ENCODE measurements around the gene NOS3. TPM values are rescaled to one million over a fixed set of nuclear protein-coding genes. Genes with fewer than 3 reads are reported as not detected.

NOS3 gene
- total and polyA plus RNA-seq, 9 of the 15 experiments (the other 6 are each of a cell fraction or from before 2014, with no cell fraction given): 1.1 to 121 (median 23.6) TPM

- no TSS peak for BruUV-seq (replicated peaks)
- peak; percentile 84 for FAIRE-seq
- DNase-seq (ENCODE audit: extremely low read depth in 1 of 4, low spot score in 3 of 4): no peak
- Histone ChIP-seq H3K4me3 (peak overlapping the region; percentile 84), H3K4me1 (replicated peaks in 1 of 2; ENCODE audit: control insufficient read depth in 2 of 2, insufficient read depth in 2 of 2, low read length in 2 of 2) (peaks cover 46 to 86% of the 10 kb centered on the region in 2 experiments), H3K36me3 (ENCODE audit: control insufficient read depth, insufficient read depth, low read length) (peaks cover 47% of the 10 kb centered on the region), H2AFZ (ENCODE audit: low read depth, low read length) (no peak overlapping the region), H3K9ac (ENCODE audit: insufficient read depth in 1 of 2, low read depth in 2 of 2, low read length in 2 of 2) (peak overlapping the region; percentile 85 to 91), H3K27ac (ENCODE audit: extremely low read depth, low read depth, low read length) (peak overlapping the region; percentile 90), H4K20me1 (replicated peaks; ENCODE audit: control insufficient read depth, insufficient read depth, low read length) (peaks cover 10% of the 10 kb centered on the region), H3K9me3 (replicated peaks; ENCODE audit: control insufficient read depth, insufficient read depth, low read depth, low read length) (no peaks in the 10 kb centered on the region), H3K4me2 (ENCODE audit: insufficient read depth, low read length) (peak overlapping the region; percentile 94), H3K9me1 (ENCODE audit: control insufficient read depth, insufficient read depth, low read length) (no peaks in the 10 kb centered on the region), H3K27me3 (ENCODE audit: control insufficient read depth in 2 of 2, insufficient read depth in 2 of 2, low read length in 2 of 2) (no peaks in the 10 kb centered on the region), H3K79me2 (ENCODE audit: control insufficient read depth, insufficient read depth, low read length) (peaks cover 68% of the 10 kb centered on the region)
- intact Hi-C loops (cut with micrococcal nuclease): no loop called here
- ChIA-PET POLR2A (interaction anchor here (0.7 to 2.7 kb wide), 6 partner anchors 9 to 42 kb away, joined by 3 to 9 read pairs (median 4); partner anchors contain the start of gene FASTK), CTCF (ENCODE audit: low intra/inter-chr PET ratio) (no interaction called here)
- no peak; the same call in 2 of the 3 replicates for ATAC-seq
- WGBS (ENCODE audit: insufficient coverage, low coverage, missing lambda C conversion rate): 2% methylated on average over 11 of the region's 11 CpGs
- in situ Hi-C loops (cut with MboI): no loop called here
- TF ChIP-seq, protein P1, sequence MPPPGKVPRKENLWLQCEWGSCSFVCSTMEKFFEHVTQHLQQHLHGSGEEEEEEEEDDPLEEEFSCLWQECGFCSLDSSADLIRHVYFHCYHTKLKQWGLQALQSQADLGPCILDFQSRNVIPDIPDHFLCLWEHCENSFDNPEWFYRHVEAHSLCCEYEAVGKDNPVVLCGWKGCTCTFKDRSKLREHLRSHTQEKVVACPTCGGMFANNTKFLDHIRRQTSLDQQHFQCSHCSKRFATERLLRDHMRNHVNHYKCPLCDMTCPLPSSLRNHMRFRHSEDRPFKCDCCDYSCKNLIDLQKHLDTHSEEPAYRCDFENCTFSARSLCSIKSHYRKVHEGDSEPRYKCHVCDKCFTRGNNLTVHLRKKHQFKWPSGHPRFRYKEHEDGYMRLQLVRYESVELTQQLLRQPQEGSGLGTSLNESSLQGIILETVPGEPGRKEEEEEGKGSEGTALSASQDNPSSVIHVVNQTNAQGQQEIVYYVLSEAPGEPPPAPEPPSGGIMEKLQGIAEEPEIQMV (tag; conservative IDR thresholded peaks at IDR 0.05; ENCODE audit: low read depth): no peak
- TF ChIP-seq ZNF277 (CRISPR knock-in tag; IDR thresholded peaks at IDR 0.05; ENCODE audit: borderline replicate concordance) (no peak), NR2C2 (CRISPR knock-in tag; IDR thresholded peaks at IDR 0.05) (no peak), NR2C2 (tag; IDR thresholded peaks at IDR 0.05) (0 out of 2 replicates have a peak, but pooled peaks have one; percentile 2), CC2D1A (IDR thresholded peaks at IDR 0.05) (no peak), EZH2 (IDR thresholded peaks at IDR 0.05; ENCODE audit: borderline replicate concordance, low read depth, low read length) (no peak), SMAD1 (IDR thresholded peaks at IDR 0.05; ENCODE audit: low read depth, low read length, partially characterized antibody) (no peak), MCM5 (IDR thresholded peaks at IDR 0.05; ENCODE audit: low read depth) (no peak), ZNF764 (CRISPR knock-in tag; IDR thresholded peaks at IDR 0.05; ENCODE audit: low read depth) (no peak), L3MBTL2 (IDR thresholded peaks at IDR 0.05) (no peak), KAT7 (CRISPR knock-in tag; IDR thresholded peaks at IDR 0.05; ENCODE audit: borderline replicate concordance) (peak; percentile 82; the same call in 1 of the 2 replicates), ZKSCAN3 (CRISPR knock-in tag; IDR thresholded peaks at IDR 0.05) (no peak), FOXK1 (CRISPR knock-in tag; IDR thresholded peaks at IDR 0.05; ENCODE audit: borderline replicate concordance) (peak; percentile 53; the same call in 1 of the 2 replicates), ZFX (CRISPR knock-in tag; IDR thresholded peaks at IDR 0.05) (no peak), NR1H2 (CRISPR knock-in tag; IDR thresholded peaks at IDR 0.05) (no peak), SRSF1 (IDR thresholded peaks at IDR 0.05; ENCODE audit: low read depth, low read length) (no peak), XRCC3 (IDR thresholded peaks at IDR 0.05) (no peak)
- TF ChIP-seq, protein P2, sequence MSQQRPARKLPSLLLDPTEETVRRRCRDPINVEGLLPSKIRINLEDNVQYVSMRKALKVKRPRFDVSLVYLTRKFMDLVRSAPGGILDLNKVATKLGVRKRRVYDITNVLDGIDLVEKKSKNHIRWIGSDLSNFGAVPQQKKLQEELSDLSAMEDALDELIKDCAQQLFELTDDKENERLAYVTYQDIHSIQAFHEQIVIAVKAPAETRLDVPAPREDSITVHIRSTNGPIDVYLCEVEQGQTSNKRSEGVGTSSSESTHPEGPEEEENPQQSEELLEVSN (IDR thresholded peaks at IDR 0.05; ENCODE audit: borderline replicate concordance in 1 of 2, extremely low read depth in 1 of 2, insufficient read depth in 1 of 2, insufficient read length in 1 of 2, low read depth in 1 of 2, low read length in 1 of 2, poor library complexity in 1 of 2, severe bottlenecking in 1 of 2): peak in 1 of 2 experiments; percentile 60
- TF ChIP-seq, protein P3, sequence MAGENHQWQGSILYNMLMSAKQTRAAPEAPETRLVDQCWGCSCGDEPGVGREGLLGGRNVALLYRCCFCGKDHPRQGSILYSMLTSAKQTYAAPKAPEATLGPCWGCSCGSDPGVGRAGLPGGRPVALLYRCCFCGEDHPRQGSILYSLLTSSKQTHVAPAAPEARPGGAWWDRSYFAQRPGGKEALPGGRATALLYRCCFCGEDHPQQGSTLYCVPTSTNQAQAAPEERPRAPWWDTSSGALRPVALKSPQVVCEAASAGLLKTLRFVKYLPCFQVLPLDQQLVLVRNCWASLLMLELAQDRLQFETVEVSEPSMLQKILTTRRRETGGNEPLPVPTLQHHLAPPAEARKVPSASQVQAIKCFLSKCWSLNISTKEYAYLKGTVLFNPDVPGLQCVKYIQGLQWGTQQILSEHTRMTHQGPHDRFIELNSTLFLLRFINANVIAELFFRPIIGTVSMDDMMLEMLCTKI (IDR thresholded peaks at IDR 0.05; ENCODE audit: partially characterized antibody): no peak
Observed at GRCh38 chr7:151062111-151062398, 71.2 kb downstream of the NOS3 start.

All from K562 (cell line).